ENCODE results near the gene CECR2. TPM values are rescaled to one million over a fixed set of nuclear protein-coding genes. Genes with fewer than 3 reads are reported as not detected.

CECR2 gene
- total RNA-seq, 3 donors from 2014 or later, result 0.32 to 0.66 (median 0.44) TPM

DNA sequence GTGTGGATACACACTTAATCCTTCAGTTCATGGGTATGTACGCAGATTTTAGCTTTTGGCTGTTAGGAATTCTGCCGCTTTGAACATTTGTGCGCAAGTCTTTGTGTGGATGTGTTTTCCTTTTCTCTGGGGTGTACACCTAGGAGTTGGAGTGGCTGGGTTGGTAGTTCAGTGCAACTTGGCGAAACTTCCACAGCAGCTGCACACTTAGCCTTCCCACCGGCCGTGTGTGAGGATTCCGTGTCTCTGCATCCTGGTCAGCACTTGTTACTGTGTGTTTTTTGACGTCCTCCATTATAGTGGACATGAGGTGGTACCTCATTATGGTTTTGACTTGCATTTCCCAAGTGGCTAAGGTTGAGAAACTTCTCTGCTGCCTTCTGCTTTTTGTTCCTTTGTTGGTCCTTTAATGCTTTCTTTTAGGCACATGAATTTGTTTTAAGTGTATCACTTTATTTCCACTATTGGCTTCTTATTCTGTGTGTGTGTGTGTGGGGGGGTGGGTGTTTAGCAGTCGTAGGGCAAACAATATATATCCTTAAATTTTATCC is 121.9 kb downstream of the CECR2 start:
- intact Hi-C loops (cut with DNase I; ENCODE audit: low total_unique reads), result loop anchor here (2.0 kb wide), 1 partner anchor 76 kb away; no protein-coding TSS in a partner anchor
- H3K27ac ChIP-seq, result no peak overlapping the region

DNA sequence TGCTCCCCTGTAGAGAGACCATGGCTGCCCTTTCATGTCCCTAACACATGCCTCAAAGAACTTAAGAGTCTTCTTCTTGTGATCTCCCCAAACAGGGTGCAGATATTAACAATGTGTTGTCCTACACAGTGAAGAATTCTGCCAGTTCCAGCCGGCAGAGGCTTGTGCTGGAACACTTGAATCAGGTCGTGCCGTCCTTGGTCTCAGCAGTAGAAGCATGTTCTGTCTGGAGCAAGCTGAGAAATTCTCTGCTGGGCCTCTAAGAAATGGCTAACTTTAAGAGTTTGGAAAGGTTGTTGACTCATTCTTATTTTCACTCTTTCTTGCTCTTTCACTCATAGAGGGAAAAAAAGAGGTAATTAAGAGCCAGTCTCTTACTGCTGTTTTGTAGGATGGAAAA is 123.0 kb downstream of the CECR2 start:
- Histone ChIP-seq H3K36me3 (no peaks in the 10 kb centered on the region), H3K4me3 (no peak overlapping the region), H3K27ac (no peak overlapping the region), H3K27me3 (no peaks in the 10 kb centered on the region), H3K4me1 (no peaks in the 10 kb centered on the region), H3K9me3 (no peaks in the 10 kb centered on the region)
- intact Hi-C loops (cut with DNase I; ENCODE audit: low total_unique reads), result no loop called here
- TF ChIP-seq, protein P1, sequence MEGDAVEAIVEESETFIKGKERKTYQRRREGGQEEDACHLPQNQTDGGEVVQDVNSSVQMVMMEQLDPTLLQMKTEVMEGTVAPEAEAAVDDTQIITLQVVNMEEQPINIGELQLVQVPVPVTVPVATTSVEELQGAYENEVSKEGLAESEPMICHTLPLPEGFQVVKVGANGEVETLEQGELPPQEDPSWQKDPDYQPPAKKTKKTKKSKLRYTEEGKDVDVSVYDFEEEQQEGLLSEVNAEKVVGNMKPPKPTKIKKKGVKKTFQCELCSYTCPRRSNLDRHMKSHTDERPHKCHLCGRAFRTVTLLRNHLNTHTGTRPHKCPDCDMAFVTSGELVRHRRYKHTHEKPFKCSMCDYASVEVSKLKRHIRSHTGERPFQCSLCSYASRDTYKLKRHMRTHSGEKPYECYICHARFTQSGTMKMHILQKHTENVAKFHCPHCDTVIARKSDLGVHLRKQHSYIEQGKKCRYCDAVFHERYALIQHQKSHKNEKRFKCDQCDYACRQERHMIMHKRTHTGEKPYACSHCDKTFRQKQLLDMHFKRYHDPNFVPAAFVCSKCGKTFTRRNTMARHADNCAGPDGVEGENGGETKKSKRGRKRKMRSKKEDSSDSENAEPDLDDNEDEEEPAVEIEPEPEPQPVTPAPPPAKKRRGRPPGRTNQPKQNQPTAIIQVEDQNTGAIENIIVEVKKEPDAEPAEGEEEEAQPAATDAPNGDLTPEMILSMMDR (IDR thresholded peaks at IDR 0.05), result no peak
- no peak for DNase-seq (ENCODE audit: low spot score in 2 of 2)

More for the DNA sequence above, 121.9 kb downstream of the CECR2 start:
- no peak for DNase-seq (ENCODE audit: low spot score in 2 of 2)
- Histone ChIP-seq H3K4me3 (no peak overlapping the region), H3K27me3 (no peaks in the 10 kb centered on the region), H3K36me3 (no peaks in the 10 kb centered on the region), H3K4me1 (no peaks in the 10 kb centered on the region), H3K9me3 (no peaks in the 10 kb centered on the region)
- TF ChIP-seq, protein P1 (IDR thresholded peaks at IDR 0.05), result no peak

DNA sequence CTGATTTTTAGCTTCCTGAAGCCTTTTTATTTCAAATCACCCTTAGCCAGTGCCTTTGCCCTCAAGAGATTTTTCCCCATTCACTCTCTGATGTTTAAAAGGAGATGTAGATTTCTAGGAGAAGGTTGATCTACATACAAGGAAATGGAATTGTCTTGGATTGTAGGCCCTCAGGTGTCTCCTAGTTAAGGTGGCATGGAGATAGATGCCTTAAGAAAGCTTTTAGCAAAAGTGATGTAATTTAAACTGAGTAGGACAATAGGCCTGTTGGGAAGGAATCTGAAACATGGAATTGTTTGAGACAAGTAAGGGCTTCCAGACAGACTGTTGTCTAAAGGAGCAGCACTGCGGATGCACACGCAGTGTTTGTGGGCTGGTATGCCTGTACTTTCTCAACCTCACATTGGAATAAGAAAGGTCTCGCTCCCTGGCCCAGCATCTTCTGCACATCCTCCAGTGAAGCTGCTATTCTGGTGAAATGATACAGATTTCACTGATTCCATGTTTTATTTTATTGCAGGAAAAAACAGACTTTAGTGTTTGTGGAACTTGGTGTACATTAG is 124.2 kb downstream of the CECR2 start:
- no peak overlapping the region for H3K27ac ChIP-seq
- H3K36me3 ChIP-seq, result no peaks in the 10 kb centered on the region
- DNase-seq (ENCODE audit: low spot score in 2 of 2), result no peak
- intact Hi-C loops (cut with DNase I; ENCODE audit: low total_unique reads), result no loop called here
- H3K27me3 ChIP-seq, result no peaks in the 10 kb centered on the region
- no peaks in the 10 kb centered on the region for H3K4me1 ChIP-seq
- no peak overlapping the region for H3K4me3 ChIP-seq
- no peaks in the 10 kb centered on the region for H3K9me3 ChIP-seq
- no peak for TF ChIP-seq POLR2AphosphoS5 (IDR thresholded peaks at IDR 0.05)
- TF ChIP-seq, protein P1 (IDR thresholded peaks at IDR 0.05), result no peak

DNA sequence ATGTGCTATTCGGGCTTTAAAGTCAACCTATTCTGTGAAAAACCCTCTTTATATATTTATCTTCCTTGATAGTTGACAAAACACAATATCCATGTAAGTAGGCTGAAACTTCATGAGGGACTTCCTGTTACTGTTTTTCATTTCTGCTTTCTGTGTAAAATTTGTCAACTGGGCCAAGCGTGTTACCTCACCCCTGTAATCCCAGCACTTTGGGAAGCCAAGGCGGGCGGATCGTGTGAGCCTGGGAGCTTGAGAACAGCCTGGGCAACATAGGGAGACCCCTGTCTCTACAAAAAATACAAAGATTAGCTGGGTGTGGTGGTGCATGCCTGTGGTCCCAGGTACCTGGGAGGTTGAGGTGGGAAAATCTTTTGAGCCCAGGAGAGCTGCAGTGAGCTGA is 127.6 kb downstream of the CECR2 start:
- no peaks in the 10 kb centered on the region for H3K4me1 ChIP-seq
- no peaks in the 10 kb centered on the region for H3K27me3 ChIP-seq
- intact Hi-C loops (cut with DNase I; ENCODE audit: low total_unique reads), result no loop called here
- H3K9me3 ChIP-seq, result no peaks in the 10 kb centered on the region
- H3K4me3 ChIP-seq, result no peak overlapping the region
- no peak overlapping the region for H3K27ac ChIP-seq
- no peak for DNase-seq (ENCODE audit: low spot score in 2 of 2)
- H3K36me3 ChIP-seq, result no peaks in the 10 kb centered on the region
- TF ChIP-seq POLR2AphosphoS5 (IDR thresholded peaks at IDR 0.05) (no peak), POLR2A (IDR thresholded peaks at IDR 0.05) (no peak)
- TF ChIP-seq, protein P1 (IDR thresholded peaks at IDR 0.05), result no peak

DNA sequence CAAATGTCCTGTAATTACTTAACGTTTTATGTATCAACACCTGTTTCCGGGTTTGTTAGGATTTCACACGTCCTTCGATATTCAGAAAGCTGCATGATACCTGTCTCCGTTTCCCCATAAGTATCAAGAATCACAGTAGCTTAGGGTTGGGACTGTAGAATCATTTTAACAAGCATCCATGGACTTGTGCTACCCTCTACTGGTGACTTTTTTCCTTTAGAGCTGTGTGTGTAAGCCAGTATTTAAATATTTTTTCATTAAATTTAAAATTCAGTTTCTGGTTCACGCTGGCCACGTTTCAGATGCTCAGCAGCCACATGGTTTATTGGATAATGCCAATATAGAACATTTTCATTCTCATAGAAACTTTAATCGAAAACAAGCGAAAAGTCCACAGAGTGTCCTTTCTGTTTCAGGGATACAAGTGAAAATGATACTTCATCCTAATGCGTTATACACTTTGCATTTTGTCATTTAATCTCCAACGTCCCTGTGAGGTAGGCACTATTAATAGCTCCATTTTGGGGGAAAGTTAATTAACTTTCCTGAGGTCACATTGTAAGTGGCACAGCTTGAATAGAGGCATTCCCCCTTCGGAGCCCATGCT is 132.5 kb downstream of the CECR2 start:
- TF ChIP-seq POLR2A (IDR thresholded peaks at IDR 0.05) (no peak), POLR2AphosphoS5 (IDR thresholded peaks at IDR 0.05) (no peak)
- TF ChIP-seq, protein P1 (IDR thresholded peaks at IDR 0.05), result peak in 2 of 3 donors; percentile 50 to 72
- DNase-seq (ENCODE audit: low spot score in 2 of 2), result no peak
- no peaks in the 10 kb centered on the region for H3K27me3 ChIP-seq

More for the DNA sequence above, 132.5 kb downstream of the CECR2 start:
- no peak overlapping the region for H3K27ac ChIP-seq
- no peaks in the 10 kb centered on the region for H3K36me3 ChIP-seq
- H3K4me1 ChIP-seq, result no peaks in the 10 kb centered on the region
- intact Hi-C loops (cut with DNase I; ENCODE audit: low total_unique reads), result no loop called here
- H3K4me3 ChIP-seq, result no peak overlapping the region
- no peaks in the 10 kb centered on the region for H3K9me3 ChIP-seq

All from breast epithelium (tissue), 4 donors.